ENCODE data around the gene TXNDC15. TPM values are rescaled to one million over a fixed set of nuclear protein-coding genes. Genes with fewer than 3 reads are reported as not detected.
A peak's percentile ranks its signal among the peaks of the same experiment; 100 is the strongest.
"Not testable (repeated sequence)": the region's sequence is repeated elsewhere in the genome, so short reads cannot be mapped to it uniquely, and the experiment has no call there.

The TXNDC15 gene, protein sequence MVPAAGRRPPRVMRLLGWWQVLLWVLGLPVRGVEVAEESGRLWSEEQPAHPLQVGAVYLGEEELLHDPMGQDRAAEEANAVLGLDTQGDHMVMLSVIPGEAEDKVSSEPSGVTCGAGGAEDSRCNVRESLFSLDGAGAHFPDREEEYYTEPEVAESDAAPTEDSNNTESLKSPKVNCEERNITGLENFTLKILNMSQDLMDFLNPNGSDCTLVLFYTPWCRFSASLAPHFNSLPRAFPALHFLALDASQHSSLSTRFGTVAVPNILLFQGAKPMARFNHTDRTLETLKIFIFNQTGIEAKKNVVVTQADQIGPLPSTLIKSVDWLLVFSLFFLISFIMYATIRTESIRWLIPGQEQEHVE
- total RNA-seq: 138 and 141 TPM in 2 replicates

DNA sequence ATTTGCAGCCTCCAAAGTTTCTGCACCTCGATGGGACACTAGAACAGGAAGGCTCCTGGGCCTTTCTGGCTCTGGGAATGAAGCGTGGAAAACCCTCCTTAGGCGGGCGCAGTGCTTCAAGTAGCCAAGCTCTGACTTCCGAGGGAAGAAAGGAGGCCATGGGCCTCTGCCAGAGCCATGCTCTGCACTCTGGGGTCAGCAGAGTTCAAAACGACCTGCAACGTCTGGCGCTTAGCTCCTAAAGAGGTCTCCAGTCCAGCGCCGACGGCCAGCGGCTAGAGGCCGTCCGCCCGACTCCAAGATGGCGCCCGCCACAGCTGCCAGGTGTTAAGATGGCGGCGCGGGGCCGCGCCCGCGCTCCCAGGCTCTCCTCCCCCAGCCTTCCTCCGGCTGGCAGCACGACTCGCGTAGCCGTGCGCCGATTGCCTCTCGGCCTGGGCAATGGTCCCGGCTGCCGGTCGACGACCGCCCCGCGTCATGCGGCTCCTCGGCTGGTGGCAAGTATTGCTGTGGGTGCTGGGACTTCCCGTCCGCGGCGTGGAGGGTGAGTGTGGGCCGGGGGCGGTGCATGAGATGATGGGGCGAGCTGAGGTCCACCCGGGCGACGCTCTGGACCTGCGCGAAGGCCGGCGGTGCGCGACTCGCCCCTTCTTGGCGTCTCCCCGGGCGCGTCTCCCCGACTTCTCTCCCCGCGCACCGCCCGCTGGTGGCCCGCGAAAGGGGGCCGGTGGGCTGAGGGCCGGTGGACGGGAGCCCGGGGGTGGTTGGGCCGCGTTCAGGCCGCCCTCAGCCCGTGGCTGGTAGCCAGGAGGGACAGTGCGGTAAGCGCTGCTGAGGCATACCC is at the start of gene TXNDC15:
Gene TXNDC15 (plus strand): TSS at position 385 of the 844 bp plus-strand sequence. CDS start 57 bp downstream, at position 442.
- peak within 1 kb of the TSS; percentile 84 for H3K4me3 ChIP-seq (ENCODE audit: low read depth, low read length)
- TF ChIP-seq CTCF (IDR thresholded peaks at IDR 0.05; ENCODE audit: insufficient read depth, low read depth, low read length): no peak
- DNase-seq (ENCODE audit: low read depth): peak; percentile 89

- H3K4me3 ChIP-seq (ENCODE audit: low read depth, low read length): no peak overlapping the region
- no peak for DNase-seq (ENCODE audit: low read depth)
- TF ChIP-seq CTCF (IDR thresholded peaks at IDR 0.05; ENCODE audit: insufficient read depth, low read depth, low read length): no peak
These were observed 49.5 kb upstream of the TXNDC15 start for GRCh38 chr5:134824681-134825080.

DNA sequence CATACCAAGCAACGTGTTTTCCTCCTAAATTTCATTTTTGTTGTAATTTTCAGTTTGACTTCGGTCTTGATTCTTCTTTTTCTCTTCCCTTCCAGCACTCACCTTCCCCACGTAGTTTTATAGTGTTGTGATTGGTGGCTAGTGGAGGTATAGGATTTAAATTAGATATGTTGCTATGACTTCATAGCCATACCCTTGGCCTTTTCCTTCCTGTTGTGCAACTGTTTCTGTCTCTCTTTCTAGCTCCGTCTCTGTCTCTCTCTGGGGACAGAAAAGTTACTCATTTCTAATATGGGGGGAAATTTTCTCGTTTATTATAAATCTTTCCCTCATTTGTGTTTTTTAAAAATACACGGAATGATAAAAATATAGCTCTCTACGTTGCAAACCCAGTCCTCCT is 49.0 kb upstream of the TXNDC15 start:
- DNase-seq (ENCODE audit: low read depth): no peak
- no peak for TF ChIP-seq CTCF (IDR thresholded peaks at IDR 0.05; ENCODE audit: insufficient read depth, low read depth, low read length)
- H3K4me3 ChIP-seq (ENCODE audit: low read depth, low read length): no peak overlapping the region

- H3K4me3 ChIP-seq (ENCODE audit: low read depth, low read length): no peak overlapping the region
- no peak for TF ChIP-seq CTCF (IDR thresholded peaks at IDR 0.05; ENCODE audit: insufficient read depth, low read depth, low read length)
- no peak for DNase-seq (ENCODE audit: low read depth)
These were observed 40.7 kb upstream of the TXNDC15 start for GRCh38 chr5:134833340-134834032.

GRCh38 chr5:134835623-134836022 is 38.5 kb upstream of the TXNDC15 start:
- no peak for DNase-seq (ENCODE audit: low read depth)
- no peak for TF ChIP-seq CTCF (IDR thresholded peaks at IDR 0.05; ENCODE audit: insufficient read depth, low read depth, low read length)

GRCh38 chr5:134837530-134838181 is 36.5 kb upstream of the TXNDC15 start:
- H3K4me3 ChIP-seq (ENCODE audit: low read depth, low read length): no peak overlapping the region
- no peak for TF ChIP-seq CTCF (IDR thresholded peaks at IDR 0.05; ENCODE audit: insufficient read depth, low read depth, low read length)
- no peak for DNase-seq (ENCODE audit: low read depth)

More at GRCh38 chr5:134835623-134836022, 38.5 kb upstream of the TXNDC15 start:
- no peak overlapping the region for H3K4me3 ChIP-seq (ENCODE audit: low read depth, low read length)

- not testable (repeated sequence) for DNase-seq (ENCODE audit: low read depth); H3K4me3 ChIP-seq (ENCODE audit: low read depth, low read length)
These were observed 35.8 kb upstream of the TXNDC15 start for GRCh38 chr5:134838361-134838760.

Measured in fibroblast of villous mesenchyme (primary cell).